Measurements from ENCODE around the gene DHRS3. TPM values are rescaled to one million over a fixed set of nuclear protein-coding genes. Genes with fewer than 3 reads are reported as not detected.

The DHRS3 gene
- 54.3 and 75.2 TPM in 2 replicates for total RNA-seq
- polyA plus RNA-seq = 54.3 and 58.4 TPM in 2 replicates
- polyA plus RNA-seq (2011; cell fraction: cytosol; rRNA removed) = 46.7 and 47.7 TPM in 2 replicates
- polyA plus RNA-seq (2011; cell fraction: nucleus; rRNA removed) = 44.6 and 46.9 TPM in 2 replicates
- polyA plus RNA-seq (2012) = 24.6 and 33.9 TPM in 2 replicates
- polyA minus RNA-seq = 90.9 and 98.3 TPM in 2 replicates
- polyA minus RNA-seq (2011; cell fraction: cytosol; rRNA and poly(A)+ RNA removed) = 8.9 TPM
- polyA minus RNA-seq (2011; cell fraction: nucleus; rRNA and poly(A)+ RNA removed) = 24.9 and 25.2 TPM in 2 replicates
- percentile 78 among the genes with signal in this experiment for Bru-seq, nascent RNA
- percentile 84 among the genes with signal in this experiment for BruChase-seq, experiment 1, labeled RNA remaining after a 6-hour chase
- percentile 78 among the genes with signal in this experiment for BruChase-seq, experiment 2, labeled RNA remaining after a 2-hour chase
- long read RNA-seq, transcript DHRS3-204 (6 exons, 1,722 nt) = major isoform, 23 of 70 reads
- long read RNA-seq, partial matches to known transcripts = 31 of 70 reads
- long read RNA-seq, other reads (novel, unspliced or antisense) = 15 of 70 reads

DNA sequence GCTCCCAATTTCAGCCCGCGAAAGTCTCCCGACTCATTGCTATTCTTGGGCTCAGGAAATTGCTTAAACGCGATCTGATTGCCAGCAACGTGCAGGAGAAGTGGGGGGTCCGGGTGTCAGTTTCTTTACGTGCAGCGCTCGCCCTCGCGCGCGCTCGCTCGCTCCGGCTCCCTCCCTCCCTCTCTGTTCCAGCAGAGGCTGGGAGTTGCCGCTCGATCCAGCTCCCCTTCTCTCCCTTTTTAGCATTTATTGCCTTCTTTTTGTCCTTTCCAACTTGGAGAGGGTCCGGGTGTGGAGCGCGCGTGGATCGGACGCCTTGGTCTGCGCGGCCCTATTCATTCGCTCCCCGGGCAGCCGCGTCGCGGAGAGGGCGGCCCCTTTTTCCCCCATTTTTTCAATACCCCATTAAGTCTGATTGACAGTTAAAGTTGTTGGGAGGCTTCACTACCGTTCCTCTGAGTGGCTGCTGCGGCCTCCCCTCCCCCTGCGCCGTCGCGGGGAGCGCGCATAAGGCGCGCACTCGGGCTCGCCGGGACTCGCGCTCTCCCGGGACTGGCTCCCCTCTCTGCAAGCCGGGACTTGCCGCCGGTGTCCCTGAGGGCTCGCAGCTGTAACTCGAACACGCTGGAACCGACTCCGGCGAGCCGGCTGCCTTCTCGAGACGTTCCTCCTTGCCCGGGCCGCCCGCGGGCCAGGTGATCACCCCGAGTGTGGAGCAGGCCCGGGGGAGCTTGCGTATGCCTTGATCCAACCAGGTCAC lies at the start of gene DHRS3:
Gene DHRS3, minus strand, starts transcription at position 310 of the 760 bp plus-strand sequence. CDS start 862 bp downstream, outside the sequence.
- H3K36me3 ChIP-seq (ENCODE audit: control insufficient read depth in 2 of 2, extremely low read depth in 1 of 2, insufficient read depth in 2 of 2, low read length in 2 of 2) = no peaks in the 10 kb centered on the region
- TF ChIP-seq POLR2AphosphoS5 (IDR thresholded peaks at IDR 0.05; ENCODE audit: insufficient read depth, low read depth, low read length) = peak; percentile 26
- no peak for TF ChIP-seq FOS (IDR thresholded peaks at IDR 0.05; ENCODE audit: borderline replicate concordance, insufficient read depth, low read length)
- TF ChIP-seq GATA2 (IDR thresholded peaks at IDR 0.05; ENCODE audit: insufficient read depth, insufficient read length, low read depth, low read length) = no peak
- TF ChIP-seq, protein P1, sequence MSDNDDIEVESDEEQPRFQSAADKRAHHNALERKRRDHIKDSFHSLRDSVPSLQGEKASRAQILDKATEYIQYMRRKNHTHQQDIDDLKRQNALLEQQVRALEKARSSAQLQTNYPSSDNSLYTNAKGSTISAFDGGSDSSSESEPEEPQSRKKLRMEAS (IDR thresholded peaks at IDR 0.05; ENCODE audit: insufficient read depth, insufficient read length) = no peak
- H3K9ac ChIP-seq (replicated peaks; ENCODE audit: extremely low read depth, insufficient read depth, low read length) = peak within 1 kb of the TSS; percentile 92
- peak; percentile 62 for FAIRE-seq
- peak within 1 kb of the TSS; percentile 80 for H2AFZ ChIP-seq (ENCODE audit: low read depth, low read length)
- peak within 1 kb of the TSS; percentile 73 for H3K4me2 ChIP-seq (ENCODE audit: insufficient read depth, low read length)
- no peaks in the 10 kb centered on the region for H3K9me3 ChIP-seq (replicated peaks; ENCODE audit: control insufficient read depth, insufficient read depth, low read length)
- H3K27me3 ChIP-seq (ENCODE audit: control insufficient read depth in 2 of 2, insufficient read depth in 2 of 2, low read length in 2 of 2) = no peaks in the 10 kb centered on the region
- no peaks in the 10 kb centered on the region for H4K20me1 ChIP-seq (replicated peaks; ENCODE audit: control insufficient read depth, extremely low read depth, insufficient read depth, low read length)
- DNase-seq (ENCODE audit: low read depth, low spot score) = peak; percentile 94
- dilution Hi-C loops (cut with MboI; ENCODE audit: extremely low pct_ligation_motif_present, low sequenced_read_pairs) = no loop called here
- no peaks in the 10 kb centered on the region for H3K9me1 ChIP-seq (replicated peaks; ENCODE audit: control insufficient read depth, extremely low read depth, insufficient read depth, low read length)
- peak within 1 kb of the TSS; percentile 73 for H3K27ac ChIP-seq (ENCODE audit: insufficient read depth, low read depth, low read length)
- intact Hi-C loops (cut with micrococcal nuclease) = loop anchor here (1.0 to 2.0 kb wide), 4 partner anchors 14 to 387 kb away; partner anchors contain the start of gene VPS13D
- BruUV-seq (replicated peaks) = no TSS peak
- CTCF ChIA-PET = interaction anchor here (0.9 to 9.2 kb wide), 25 partner anchors 13 to 494 kb away, joined by 3 to 131 read pairs (median 9); no protein-coding TSS in a partner anchor
- H3K4me1 ChIP-seq (ENCODE audit: control insufficient read depth, extremely low read depth, insufficient read depth, low read length) = peaks cover 30% of the 10 kb centered on the region
- POLR2A ChIA-PET = interaction anchor here (0.5 to 2.8 kb wide), 10 partner anchors 14 to 315 kb away, joined by 3 to 21 read pairs (median 3); no protein-coding TSS in a partner anchor
- peak within 1 kb of the TSS; percentile 76 to 81 (median 78) for H3K4me3 ChIP-seq (replicated peaks in 1 of 3; ENCODE audit: insufficient read depth in 1 of 3, low read depth in 1 of 3, low read length in 3 of 3)
- peaks cover 11% of the 10 kb centered on the region for H3K79me2 ChIP-seq (ENCODE audit: control insufficient read depth, insufficient read depth, low read length)
